DMS114 treated with DMSO at 0.1 percent for 48 hours (cell line): ENCODE data around the gene TJP3.
A peak's percentile ranks its signal among the peaks of the same experiment; 100 is the strongest.
"Not testable (repeated sequence)": the region's sequence is repeated elsewhere in the genome, so short reads cannot be mapped to it uniquely, and the experiment has no call there.

Source experiments
- DNase-seq: peaks from one replicate; lab custom pipeline; 2025; ENCODE audit not compliant: unreplicated experiment; lab: John Stamatoyannopoulos, UW

Gene TJP3

DNA sequence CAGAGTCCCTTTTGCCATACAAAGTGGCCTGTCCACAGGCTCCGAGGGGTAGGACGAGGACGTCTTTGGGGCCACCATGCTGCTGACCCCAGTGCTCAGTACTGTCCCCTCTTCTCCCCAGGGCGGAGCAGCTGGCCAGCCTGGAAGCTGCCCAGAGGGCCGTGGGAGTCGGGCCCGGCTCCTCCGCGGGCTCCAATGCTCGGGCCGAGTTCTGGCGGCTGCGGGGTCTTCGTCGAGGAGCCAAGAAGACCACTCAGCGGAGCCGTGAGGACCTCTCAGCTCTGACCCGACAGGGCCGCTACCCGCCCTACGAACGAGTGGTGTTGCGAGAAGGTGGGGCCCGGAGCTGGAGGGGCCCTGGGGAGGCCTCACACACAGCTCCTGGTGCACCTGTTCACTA is 32.2 kb downstream of the TJP3 start:
- DNase-seq: no peak

GRCh38 chr19:3743486-3743885 is 35.3 kb downstream of the TJP3 start:
- peak; percentile 32 for DNase-seq

GRCh38 chr19:3745363-3746045 is 37.3 kb downstream of the TJP3 start:
- no peak for DNase-seq

- DNase-seq: no peak
Measured at GRCh38 chr19:3746371-3747056, 38.3 kb downstream of the TJP3 start.

- DNase-seq: no peak
Measured at GRCh38 chr19:3748965-3749364, 40.8 kb downstream of the TJP3 start.

GRCh38 chr19:3750211-3750610 is 42.0 kb downstream of the TJP3 start:
- DNase-seq: no peak

DNA sequence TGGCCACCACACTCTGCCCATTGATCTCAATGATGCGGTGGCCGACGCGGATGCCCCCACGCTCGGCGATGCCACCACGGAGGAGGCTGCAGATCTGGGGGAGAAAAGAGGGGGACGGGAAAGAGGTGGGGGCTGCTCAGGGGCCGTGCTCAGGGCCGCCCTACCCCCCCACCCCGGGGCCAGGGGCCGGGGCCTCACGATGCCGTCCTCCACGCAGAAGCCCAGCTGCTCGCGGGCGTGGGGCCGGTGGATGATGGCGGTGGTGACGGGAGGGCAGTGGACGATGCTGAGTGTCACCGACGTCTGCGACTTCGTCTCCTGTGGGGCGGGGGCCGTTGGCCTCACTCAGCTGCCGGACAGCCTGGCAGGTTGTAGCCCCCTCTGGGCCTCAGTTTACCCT is 43.1 kb downstream of the TJP3 start:
- DNase-seq: no peak

GRCh38 chr19:3752492-3752891 is 44.3 kb downstream of the TJP3 start:
- no peak for DNase-seq

DNA sequence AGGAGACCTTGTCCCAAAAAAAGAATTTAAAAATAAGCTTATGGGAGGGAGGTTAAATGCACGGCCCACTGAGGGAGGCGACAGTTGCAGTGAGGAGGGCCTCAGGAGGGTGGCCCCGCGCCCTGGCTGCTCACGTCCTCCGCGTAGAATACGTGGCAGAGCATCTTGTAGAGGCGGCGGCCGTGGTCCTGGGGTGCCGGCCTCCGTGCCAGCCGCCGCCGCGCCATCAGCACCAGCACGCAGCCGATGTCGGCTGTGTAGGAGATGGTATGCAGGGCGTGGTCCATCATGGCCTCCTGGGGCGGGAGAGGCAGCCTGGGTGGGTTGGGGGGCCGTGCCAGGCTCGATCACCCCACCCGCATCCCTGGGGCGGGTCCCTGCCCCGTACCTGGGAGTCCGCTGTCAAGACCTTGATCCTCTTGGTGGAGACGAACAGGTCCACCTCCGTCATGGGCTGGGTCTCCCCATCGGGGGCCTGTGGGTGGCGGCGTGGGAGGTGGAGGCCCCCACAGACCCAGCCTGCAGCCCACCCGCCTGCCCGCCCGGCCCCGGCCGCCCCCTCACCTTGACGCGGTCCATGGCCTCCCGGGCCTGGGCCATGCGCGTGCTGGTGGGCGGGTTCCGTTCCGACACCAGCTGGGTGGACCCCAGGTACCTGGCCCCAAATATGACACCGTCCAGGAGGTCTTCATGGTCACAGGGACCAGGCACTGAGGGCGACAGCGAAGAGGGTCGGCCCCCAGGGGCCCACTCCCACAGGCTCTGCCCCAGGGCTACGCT is 45.6 kb downstream of the TJP3 start:
- no peak for DNase-seq

GRCh38 chr19:3757705-3758104 is 49.5 kb downstream of the TJP3 start:
- not testable (repeated sequence) for DNase-seq

DNA sequence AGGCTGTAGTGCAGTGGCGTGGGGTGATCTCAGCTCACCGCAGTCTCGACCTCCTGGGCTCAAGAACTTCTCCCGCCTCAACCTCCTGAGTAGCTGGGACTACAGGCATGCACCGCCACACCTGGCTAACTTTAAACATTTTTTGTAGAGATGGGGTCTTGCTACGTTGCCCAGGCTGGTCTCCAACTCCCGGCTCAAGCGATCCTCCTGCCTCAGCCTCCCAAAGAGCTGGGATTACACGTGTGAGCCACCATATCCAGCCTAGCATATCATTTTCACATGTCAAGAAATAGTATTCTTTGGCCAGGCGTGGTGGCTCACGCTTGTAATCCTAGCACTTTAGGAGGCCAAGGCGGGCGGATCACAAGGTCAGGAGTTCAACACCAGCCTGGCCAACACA is 50.1 kb downstream of the TJP3 start:
- not testable (repeated sequence) for DNase-seq

- DNase-seq: no peak
Measured at GRCh38 chr19:3759482-3760254, 51.5 kb downstream of the TJP3 start.

DNA sequence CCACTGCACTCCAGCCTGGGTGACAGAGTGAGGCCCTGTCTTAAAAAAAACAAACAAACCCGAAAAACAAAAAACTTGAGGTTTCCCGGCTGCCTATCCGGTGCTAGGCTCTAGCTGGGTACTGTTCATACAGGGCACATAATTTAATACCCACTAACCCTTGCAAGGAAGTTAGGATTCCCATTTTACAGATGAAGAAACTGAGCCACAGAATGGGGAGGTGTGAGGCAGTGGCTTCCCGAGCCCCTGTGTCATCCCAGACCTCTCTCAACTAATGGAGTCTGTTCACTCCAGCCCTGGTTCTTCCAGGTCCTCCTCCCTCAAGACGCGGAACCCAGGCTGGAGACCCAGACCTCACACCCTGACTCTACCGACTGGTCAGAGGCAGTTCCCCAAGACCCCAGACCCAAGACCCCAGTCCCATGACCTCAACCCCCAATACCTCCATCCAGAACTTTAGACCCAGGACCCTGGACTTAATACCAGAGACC is 52.7 kb downstream of the TJP3 start:
- DNase-seq: no peak

DNA sequence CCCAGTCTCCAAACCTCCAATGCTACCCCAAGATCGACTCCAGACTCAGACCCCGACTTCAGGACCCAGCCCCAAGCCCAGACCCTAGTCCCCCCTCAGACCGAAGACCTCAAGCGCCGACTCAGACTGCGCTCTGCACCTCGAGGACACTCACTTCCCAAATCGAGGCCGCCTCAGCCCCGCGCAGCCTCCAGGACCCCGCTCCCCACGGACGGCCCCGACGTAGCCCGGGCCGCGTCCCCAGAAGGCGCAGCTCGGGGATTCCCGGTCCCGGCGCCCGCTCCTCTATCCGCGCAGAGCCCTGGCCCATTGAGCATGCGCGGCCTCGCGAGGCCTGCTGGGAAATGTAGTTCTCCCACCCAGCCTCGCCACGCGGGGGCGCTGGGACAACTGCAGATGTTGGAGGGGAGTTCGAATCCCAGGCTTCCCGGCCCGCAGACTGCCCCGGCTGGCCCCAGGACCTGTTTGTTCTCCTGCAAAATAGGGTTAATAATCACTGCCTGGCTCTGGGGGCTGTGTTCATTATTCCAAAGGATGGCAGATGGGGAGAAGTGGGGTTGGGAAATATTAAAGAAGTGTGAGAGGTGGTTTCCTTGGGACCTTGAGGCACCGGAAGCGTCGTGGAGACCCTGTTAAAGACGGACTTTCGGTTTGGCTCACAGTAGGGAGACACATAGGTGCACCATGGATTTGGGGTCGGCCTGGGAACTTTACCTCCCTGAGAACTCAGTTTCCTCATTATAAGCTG is 53.4 kb downstream of the TJP3 start, which contains the start of gene APBA3:
Gene APBA3, minus strand, starts transcription at position 311 of the 748 bp plus-strand sequence. CDS start 1,428 bp downstream, outside the sequence.
- peak; percentile 50 for DNase-seq

- DNase-seq: no peak
Measured at GRCh38 chr19:3762130-3762473, 53.9 kb downstream of the TJP3 start.

DNA sequence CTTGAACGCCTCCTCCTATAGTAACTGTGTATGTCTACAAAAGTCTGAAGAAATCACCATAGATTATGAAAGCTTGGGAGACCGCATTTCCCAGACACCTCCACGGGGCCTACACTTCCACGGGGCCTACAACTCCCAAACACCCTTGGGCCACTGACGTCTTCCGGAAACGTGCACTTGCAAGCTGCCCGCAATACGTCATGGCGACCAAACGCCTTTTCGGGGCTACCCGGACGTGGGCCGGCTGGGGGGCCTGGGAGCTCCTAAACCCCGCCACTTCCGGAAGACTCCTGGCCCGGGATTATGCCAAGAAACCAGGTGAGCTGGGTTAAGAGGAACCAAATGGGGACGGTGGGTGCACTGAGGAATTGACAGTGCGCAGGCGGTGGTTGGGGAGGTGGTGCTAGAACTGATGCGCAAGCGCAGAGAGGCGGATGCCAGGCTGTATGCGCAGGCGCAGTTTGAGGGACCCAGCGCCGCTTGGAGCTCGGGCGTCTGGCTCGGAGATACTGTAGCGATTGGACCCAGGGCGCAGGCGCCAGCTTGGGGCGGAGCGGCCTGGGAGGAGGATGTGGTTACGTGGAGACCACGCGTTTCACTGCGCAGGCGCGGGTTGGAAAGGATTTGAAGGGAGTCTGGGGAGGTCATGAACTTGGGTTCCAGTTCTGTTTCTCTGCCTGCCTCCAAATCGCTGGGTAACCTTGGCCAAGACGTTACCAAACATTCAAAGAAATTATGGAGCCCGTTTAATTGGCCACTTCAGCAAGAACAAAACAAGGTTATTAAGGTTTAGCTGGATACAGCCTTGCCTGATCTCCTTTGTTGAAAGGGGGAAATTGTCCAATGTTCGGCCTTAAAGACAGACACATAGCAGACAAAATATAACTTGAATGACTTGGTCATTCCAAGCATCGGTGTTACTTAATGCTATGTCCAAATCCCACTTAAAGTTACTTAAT is 54.6 kb downstream of the TJP3 start, which contains the start of gene MRPL54:
Gene MRPL54, plus strand, starts transcription at position 182 of the 959 bp plus-strand sequence. Its CDS starts 19 bp downstream, at position 201.
- DNase-seq: peak; percentile 90

GRCh38 chr19:3765121-3765520 is 56.9 kb downstream of the TJP3 start:
- DNase-seq: no peak

DNA sequence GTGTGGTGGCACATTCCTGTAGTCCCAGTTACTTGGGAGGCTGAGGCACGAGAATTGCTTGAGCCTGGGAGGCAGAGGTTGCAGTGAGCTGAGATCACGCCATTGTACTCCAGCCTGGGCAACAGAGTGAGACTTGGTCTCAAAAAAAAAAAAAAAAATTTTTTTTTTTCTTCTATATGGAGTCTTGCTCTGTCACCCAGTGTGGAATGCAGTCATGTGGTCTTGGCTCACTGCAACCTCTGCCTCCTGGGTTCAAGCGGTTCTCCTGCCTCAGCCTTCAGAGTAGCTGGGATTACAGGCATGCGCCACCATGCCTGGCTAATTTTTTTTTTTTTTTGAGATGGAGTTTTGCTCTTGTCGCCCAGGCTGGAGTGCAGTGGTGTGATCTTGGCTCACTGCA is 57.6 kb downstream of the TJP3 start:
- DNase-seq: not testable (repeated sequence)

GRCh38 chr19:3766520-3766919 is 58.3 kb downstream of the TJP3 start:
- no peak for DNase-seq
